Measurements from ENCODE around the gene IMPA2.
A peak's percentile ranks its signal among the peaks of the same experiment; 100 is the strongest.
"Not testable (repeated sequence)": the region's sequence is repeated elsewhere in the genome, so short reads cannot be mapped to it uniquely, and the experiment has no call there.

The IMPA2 gene

DNA sequence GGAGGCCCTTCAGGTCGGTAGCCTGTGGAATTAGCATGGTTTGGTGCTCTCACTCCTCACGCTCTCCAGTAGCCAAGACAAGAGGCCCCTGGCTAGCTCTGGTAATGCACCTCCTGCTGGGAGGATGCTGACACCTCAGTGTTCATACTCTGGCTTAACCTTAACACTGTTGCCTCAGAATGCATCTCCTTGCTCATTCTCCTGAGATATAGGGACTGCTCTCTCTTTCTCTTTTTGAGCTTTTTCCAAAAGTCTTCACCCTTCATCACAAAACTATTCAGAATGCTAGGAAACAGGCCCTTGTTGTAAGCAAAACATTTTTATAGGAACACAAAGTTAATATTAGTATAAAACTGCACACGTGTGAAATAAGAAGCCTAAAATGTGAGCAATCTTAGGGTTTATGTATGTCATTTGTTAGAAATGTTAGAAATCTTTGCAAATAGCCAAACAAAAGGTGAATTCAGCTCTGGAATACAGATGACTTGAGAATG, 17.3 kb upstream of the IMPA2 start:
- DNase-seq: no peak

DNA sequence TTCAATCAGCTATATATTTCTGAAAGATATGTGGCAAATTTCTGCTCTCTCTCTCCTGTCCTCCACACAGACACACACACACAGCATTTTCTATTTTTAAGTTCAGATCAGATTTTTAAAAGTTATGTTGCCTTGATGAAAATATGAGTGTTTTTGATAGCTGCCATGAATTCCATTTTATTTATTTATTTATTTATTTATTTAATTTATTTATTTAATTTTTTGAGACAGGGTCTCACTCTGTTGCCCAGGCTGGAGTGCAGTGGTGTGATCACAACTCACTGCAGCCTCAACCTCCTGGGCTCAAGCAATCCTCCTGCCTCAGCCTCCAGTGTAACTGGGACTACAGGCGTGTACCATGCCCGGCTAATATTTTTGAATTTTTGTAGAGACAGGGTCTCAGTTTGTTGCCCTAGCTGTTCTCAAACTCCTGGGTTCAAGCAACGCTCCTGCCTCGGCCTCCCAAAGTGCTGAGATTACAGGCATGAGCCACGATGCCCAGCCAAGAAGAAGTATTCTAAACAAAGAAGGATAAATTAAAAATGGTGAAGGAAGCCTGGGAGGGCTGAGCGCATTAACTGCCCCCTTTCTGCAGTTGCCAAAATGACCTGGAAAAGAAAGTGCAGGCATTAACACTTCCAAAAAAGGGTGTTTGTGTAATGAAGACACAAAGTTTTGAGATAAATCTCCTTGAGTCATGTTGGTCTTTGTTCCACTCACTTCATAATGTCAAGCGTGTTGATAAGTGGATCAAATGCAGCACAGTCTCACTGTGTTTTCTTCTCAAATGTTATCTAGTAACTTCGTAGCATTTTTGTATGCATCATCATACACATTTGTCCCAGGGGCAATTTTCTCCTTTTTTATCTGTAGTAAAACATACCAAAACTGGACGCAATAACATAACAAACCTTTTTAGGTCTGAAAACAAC, 11.1 kb upstream of the IMPA2 start:
- DNase-seq: no peak

- not testable (repeated sequence) for DNase-seq
These were observed 10.5 kb upstream of the IMPA2 start for GRCh38 chr18:11970836-11971226.

DNA sequence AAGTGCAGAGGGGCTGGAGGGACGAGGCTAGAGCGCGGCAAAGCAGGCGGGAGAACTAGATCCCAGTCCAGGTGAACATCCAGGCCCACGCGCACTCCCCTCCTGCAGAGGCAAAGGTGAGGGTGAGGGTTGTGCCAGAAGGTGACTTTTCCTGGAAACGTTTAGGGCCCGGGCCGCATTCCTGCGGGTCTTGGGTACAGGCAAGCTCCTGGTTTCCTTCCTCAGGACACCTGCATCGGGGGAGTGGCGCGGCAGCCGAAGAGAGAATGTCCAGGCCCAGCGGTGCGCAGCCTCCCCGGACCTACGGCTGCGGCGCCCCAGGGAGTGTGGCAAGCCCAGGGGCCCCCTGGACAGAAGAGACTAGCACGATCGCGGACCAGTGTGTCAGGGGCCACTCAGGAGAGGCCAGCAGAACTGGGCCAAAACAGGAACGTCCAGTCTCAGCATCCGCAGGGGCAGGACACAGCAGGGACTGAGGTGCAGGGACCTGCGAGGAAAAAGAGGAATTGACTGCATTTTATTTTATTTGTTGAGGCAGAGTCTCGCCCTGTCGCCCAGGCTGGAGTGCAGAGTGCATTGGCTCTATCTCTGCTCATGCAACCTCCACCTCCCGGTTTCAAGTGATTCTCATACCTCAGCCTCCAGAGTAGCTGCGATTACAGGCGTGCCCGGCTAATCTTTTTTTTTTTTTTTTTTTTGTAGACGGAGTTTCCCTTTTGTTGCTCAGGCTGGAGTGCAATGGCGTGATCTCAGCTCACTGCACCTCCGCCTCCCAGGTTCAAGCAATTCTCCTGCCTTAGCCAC, 8.7 kb upstream of the IMPA2 start:
- DNase-seq: no peak

- DNase-seq: no peak
These were observed 6.5 kb upstream of the IMPA2 start for GRCh38 chr18:11974741-11975325.

DNA sequence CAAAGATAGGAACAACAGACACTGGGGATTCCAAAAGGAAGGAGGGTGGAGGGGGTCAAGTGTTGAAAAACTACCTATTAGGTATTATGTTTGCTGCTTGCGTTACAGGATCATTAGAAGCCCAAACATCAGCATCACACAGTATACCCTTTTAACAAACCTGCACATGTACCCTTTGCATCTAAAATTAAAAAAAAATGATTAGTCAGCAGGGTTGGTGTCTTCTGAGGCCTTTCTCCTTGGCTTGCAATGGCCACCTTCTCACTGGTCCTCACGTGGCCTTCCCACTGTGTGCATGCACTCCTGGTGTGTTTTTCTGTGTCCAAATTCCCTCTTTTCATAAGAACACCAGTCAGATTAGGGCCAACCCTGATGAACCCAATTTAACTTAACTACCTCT, 5.6 kb upstream of the IMPA2 start:
- DNase-seq: no peak

DNA sequence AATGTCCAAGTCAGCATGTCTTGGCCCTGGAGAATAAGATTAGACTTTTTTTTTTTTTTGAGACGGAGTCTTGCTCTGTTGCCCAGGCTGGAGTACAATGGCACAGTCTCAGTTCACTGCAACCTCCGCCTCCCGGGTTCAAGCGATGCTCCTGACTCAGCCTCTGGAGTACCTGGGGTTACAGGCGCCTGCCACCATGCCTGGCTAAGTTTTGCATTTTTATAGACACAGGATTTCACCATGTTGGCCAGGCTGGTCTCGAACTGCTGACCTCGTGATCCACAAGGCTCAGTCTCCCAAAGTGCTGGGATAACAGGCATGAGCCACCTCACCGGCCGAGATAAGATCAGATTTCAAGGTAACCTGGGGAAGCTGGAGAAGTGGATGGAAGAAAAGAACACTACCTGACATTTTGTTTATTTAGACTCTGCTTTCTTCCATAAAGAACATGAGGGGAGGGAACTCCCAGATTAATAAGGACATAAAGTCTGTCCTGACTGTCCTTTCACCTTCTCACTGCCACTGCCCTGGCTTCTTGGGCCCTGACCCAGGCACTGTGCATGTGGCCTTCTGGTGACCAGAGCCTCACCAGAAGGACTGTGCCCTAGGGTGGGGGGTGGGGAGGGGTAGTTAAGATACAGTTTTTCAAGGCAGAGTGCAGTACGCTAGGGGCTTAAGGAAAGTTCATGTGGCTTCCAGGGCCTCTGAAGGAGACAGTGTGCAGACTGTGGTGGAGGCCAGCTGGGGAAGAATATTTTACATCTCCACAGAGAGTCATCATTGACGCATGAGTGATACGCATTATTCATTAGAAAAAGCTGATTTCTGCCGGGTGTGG, 4.8 kb upstream of the IMPA2 start:
- no peak for DNase-seq

DNA sequence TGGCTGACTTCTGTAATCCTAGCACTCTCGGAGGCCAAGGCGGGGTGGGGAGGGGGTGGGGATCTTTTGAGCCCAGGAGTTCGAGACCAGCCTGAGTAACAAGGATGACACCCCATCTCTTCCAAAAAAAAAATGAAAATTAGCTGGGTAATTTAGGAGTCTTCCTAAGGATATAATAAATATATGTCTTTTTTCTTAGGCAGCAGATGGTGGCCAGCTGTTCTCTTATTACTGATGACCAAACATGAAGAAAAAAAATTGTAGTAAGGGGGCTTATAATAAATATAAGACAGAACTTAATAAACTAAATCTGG, 4.2 kb upstream of the IMPA2 start:
- DNase-seq: no peak

- no peak for DNase-seq
These were observed 2.4 kb upstream of the IMPA2 start for GRCh38 chr18:11978956-11979355.

GRCh38 chr18:11980163-11980493, 1.2 kb upstream of the IMPA2 start:
- peak; percentile 19 for DNase-seq

GRCh38 chr18:11980494-11981191, 664 bp upstream of the IMPA2 start:
- peak; percentile 91 for DNase-seq

DNA sequence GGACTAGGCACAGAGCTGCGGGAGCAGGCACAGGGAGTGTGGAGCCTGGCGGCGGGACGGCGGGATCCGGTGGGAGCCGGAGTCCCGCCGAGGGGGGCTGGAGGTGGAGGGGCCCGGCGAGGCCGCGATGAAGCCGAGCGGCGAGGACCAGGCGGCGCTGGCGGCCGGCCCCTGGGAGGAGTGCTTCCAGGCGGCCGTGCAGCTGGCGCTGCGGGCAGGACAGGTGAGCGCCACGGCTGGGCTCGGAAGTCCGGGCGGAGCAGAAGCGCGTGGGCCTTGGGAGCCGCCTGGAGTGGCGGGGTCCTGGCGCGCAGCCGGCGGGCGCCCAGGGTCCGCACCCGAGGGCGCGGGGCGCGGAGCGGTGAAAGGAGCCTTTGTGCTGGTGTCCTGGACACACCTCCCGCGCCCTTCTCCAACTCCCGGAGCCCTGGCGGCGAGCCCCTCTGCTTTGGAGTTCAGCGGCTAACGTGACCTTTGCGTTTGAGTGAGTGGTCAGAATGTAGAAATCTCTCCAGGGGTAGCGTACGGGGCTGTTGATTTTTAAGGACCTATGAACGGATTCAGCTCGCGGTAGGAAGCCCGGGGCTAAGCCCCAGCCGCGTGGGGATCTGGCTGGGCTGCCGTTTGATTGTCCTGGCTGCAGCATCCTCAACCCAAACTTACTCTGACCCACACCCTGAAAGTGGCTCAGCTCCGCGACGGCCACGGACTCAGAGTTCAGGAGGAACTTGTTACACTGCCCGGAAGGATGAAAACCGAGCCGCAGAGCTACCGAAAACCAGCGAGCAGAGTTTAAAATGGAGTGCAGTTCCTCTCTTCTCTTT, 448 bp downstream of the IMPA2 start:
- no peak for DNase-seq

DNA sequence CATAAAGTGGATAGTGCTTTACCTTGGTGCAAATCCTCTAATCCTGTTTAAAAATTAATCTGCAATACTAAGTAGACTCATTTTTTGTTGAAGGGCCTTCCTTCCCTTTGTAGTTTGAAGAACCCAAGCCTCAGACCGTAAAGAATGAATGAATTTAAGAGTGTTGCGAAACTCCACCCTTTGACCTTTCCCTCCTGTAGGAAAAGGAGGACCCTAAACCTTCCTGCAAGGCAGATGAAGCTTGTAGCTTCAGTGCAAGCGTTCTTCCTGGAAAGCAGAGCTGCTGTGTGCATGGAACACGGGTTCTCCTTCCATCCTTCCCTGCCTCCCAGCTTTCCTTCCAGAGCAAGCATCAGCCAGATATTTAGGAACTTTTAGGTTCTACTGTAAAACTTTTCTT, 1.7 kb downstream of the IMPA2 start:
- DNase-seq: no peak

- DNase-seq: no peak
These were observed 2.3 kb downstream of the IMPA2 start for GRCh38 chr18:11983592-11983991.

DNA sequence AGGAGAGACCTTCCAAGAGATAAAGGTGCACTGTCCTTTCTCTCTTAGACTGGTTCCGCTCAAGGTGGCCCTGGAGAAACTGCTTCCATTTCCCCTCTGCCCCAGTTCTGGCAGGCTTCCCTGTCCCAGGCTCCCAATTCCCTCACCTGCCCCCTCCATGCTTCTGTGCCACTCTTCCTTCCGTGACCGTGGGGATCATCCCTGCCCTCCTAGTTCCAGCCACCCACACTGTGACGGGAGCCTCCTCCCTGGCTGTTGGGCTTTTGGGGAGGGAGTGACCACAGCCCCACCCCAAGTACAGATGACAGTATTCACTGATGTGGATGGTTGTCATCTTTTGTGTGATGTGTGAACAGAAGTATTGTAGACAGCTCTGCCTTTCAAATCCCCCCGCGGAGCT, 2.8 kb downstream of the IMPA2 start:
- no peak for DNase-seq

GRCh38 chr18:11985586-11985985, 4.3 kb downstream of the IMPA2 start:
- DNase-seq: no peak

GRCh38 chr18:11986061-11986460, 4.8 kb downstream of the IMPA2 start:
- no peak for DNase-seq

DNA sequence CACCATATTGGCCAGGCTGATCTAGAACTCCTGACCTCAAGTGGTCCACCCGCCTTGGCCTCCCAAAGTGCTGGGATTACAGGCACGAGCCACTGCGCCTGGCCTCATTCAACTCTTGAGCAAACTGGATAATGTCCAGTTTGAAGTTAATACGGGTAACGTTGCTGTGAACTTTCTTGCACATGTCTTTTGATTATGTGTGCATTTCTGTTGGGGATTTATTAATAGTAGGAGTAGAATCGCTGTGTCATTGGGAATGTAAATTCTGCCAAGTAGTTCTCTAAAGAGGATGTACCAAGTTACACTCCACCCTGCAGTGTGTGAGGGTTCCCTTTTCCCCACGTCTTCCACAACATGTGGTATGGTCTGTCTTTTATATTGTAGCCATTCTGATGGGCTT, 6.2 kb downstream of the IMPA2 start:
- DNase-seq: no peak

GRCh38 chr18:11989174-11989573, 7.9 kb downstream of the IMPA2 start:
- no peak for DNase-seq

- no peak for DNase-seq
These were observed 8.7 kb downstream of the IMPA2 start for GRCh38 chr18:11989966-11990380.

DNA sequence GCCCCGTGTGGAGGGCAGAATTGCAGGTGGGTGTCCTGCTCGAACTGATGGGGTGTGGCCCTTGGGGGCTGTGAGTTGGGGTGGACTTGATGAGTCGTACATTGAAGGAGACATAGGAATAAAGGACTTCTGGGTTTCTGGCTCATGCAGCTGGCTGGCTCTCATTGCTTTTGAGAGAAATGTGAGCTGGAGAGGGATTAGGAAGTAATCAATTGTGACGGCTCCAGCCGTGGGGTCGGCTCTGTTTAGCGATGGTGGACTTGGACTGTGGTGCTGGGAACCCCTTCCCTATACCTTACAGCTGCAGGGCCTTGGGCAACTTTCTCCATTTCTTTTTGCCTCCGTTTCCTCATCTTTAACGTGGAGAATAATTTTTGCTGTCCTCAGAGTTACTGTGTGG, 9.2 kb downstream of the IMPA2 start:
- DNase-seq: no peak

Data from SHP77 treated with DMSO at 0.1 percent for 48 hours (cell line).